Osteocyte (in vitro differentiated cells): ENCODE results near the gene ASPG. TPM values are rescaled to one million over a fixed set of nuclear protein-coding genes. Genes with fewer than 3 reads are reported as not detected.

Experiments used
- DNase-seq: peaks from one replicate; pipeline ENCODE4 v3.0.0; 2021; ENCODE audit warnings: mixed read lengths; ENCODE audit not compliant: unreplicated experiment; ENCODE audit errors: extremely low spot score
- H3K27ac Mint-ChIP-seq: one replicate; pipeline ENCODE4 v1.8.0; 2021; ENCODE audit warnings: mild to moderate bottlenecking, mixed read lengths; ENCODE audit not compliant: unreplicated experiment
- H3K27me3 Mint-ChIP-seq: one replicate; pipeline ENCODE4 v1.8.0; 2021; ENCODE audit warnings: mixed read lengths; ENCODE audit not compliant: unreplicated experiment
- H3K36me3 Mint-ChIP-seq: one replicate; pipeline ENCODE4 v1.8.0; 2021; ENCODE audit warnings: mixed read lengths; ENCODE audit not compliant: unreplicated experiment
- H3K4me1 Mint-ChIP-seq: one replicate; pipeline ENCODE4 v1.8.0; 2021; ENCODE audit warnings: mixed read lengths; ENCODE audit not compliant: unreplicated experiment
- H3K4me3 Mint-ChIP-seq: one replicate; pipeline ENCODE4 v1.8.0; 2021; ENCODE audit warnings: mild to moderate bottlenecking, moderate library complexity, mixed read lengths; ENCODE audit not compliant: unreplicated experiment
- H3K9me3 Mint-ChIP-seq: one replicate; pipeline ENCODE4 v1.8.0; 2021; ENCODE audit warnings: mixed read lengths; ENCODE audit not compliant: unreplicated experiment
- total RNA-seq: library from RNA; stranded (reverse); gene quantifications from 2 replicates; pipeline ENCODE4 v1.2.1, GENCODE V29; 2021
- TF ChIP-seq, protein P1 (sequence below): fragments of 200-600 bp; sonication (generic); IDR thresholded peaks from 2 replicates; pipeline ENCODE4 v1.5.0; 2021; ENCODE audit warnings: antibody characterized with exemption, mild to moderate bottlenecking, moderate library complexity

The ASPG gene
- total RNA-seq, 1 donor from 2014 or later, result not detected

DNA sequence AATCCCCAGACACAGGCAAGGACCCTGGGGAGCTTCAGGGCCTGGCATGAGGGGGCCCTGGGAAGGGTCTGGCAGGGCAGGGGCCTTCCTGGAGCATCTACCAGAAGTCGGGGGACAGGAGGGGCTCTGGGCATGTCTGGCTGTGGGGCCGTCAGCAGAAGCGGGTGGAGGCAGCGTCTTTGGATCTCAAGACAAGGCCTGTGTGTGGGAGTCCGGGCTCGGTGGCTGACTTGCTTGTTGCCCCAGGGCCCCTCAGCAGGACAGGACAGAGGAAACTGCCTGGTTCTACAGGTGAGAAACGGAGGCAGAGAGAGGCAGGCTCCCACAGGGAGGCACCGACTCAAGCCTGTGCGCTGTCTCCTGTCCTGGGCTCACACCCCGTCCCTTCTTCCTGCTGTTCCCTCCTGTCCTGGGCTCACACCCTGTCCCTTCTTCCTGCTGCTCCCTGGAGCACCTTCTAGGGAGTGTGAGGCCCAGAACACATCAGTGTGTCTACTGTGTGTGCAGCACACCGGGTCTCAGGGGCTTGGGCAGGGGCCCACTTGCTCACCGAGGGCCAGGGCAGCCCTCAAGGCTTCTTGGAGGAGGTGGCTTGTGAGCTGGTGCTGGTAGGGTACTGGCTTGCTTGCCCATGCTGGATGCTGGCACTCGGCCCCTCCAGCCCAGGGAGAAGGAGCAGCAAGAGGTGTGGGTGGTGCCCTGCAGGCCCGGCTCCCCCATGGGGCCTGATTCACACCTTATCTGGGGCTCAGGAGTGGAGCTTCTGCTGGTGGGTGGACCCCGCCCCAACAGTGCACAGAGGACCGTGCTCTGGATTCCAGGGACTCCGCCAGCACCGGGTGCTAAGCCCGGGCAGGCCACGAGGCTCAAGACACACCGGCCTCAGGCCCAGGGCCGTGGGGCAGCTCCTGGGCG, 14.9 kb downstream of the ASPG start:
- DNase-seq, result no peak
- Mint-ChIP-seq H3K4me1 (no peaks in the 10 kb centered on the region), H3K4me3 (no peak overlapping the region), H3K27ac (no peak overlapping the region), H3K27me3 (no peaks in the 10 kb centered on the region), H3K9me3 (no peaks in the 10 kb centered on the region), H3K36me3 (no peaks in the 10 kb centered on the region)
- TF ChIP-seq, protein P1, sequence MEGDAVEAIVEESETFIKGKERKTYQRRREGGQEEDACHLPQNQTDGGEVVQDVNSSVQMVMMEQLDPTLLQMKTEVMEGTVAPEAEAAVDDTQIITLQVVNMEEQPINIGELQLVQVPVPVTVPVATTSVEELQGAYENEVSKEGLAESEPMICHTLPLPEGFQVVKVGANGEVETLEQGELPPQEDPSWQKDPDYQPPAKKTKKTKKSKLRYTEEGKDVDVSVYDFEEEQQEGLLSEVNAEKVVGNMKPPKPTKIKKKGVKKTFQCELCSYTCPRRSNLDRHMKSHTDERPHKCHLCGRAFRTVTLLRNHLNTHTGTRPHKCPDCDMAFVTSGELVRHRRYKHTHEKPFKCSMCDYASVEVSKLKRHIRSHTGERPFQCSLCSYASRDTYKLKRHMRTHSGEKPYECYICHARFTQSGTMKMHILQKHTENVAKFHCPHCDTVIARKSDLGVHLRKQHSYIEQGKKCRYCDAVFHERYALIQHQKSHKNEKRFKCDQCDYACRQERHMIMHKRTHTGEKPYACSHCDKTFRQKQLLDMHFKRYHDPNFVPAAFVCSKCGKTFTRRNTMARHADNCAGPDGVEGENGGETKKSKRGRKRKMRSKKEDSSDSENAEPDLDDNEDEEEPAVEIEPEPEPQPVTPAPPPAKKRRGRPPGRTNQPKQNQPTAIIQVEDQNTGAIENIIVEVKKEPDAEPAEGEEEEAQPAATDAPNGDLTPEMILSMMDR, result no peak

DNA sequence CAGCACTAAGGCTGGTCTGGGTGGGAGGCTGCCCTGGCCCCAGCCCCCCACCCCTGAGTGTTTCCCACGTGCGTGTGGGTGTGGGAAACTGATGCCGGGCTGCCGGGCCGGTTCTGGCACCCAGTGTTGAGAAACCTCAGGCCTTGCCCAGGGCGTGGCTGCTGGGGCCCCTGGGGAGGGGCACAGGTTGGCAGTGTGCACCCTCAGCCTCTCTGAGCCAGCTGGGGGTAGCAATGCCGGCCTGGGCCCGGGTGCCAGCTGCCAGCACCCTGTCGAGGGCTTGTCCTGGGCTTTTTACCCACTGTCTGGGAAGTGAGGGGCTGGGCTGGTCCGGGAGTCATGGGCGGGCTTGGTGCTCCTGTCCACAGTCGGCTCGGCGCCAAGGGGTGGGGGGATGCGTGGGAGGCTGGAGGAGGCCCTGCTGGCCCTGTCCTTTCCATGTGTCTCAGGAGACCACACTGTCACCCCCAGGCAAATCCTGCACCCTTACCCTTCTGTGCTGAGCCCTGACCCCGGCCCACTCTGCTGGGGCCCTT, 15.7 kb downstream of the ASPG start:
- Mint-ChIP-seq H3K9me3 (no peaks in the 10 kb centered on the region), H3K27me3 (no peaks in the 10 kb centered on the region), H3K4me3 (no peak overlapping the region), H3K27ac (no peak overlapping the region), H3K36me3 (no peaks in the 10 kb centered on the region), H3K4me1 (no peaks in the 10 kb centered on the region)
- DNase-seq, result no peak
- TF ChIP-seq, protein P1, result no peak

DNA sequence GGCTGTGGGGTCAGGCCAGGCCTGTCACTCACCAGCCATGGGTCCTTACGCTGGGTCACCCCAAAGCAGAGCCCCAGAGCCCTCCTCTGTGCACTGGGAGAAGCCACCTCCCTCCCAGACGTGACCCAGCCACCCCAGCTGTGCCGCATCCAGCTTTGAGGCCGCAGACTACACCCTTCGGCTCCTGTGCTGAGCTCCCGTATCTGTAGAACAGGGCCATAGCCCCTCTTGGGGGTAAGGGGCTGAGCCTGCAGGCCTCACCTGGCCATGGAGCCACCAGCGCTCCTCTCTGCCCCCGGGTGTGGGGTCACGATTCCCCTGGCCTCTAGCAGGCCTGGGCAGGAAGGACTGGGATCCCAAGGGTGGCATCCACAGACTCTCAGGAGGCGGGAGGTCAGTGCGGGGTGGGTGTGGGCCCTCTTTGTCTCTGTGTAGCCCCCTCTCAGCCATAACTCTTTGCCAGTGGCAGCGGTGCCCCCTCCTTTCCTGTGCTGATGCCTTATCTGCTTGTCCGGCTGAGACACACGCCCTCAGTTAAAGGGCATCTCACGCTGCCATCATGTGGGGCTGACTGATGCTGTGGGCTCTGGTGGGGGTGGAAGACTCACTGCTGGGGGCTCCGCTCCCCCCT, 16.3 kb downstream of the ASPG start:
- H3K27me3 Mint-ChIP-seq, result no peaks in the 10 kb centered on the region
- H3K27ac Mint-ChIP-seq, result no peak overlapping the region
- no peak overlapping the region for H3K4me3 Mint-ChIP-seq
- no peaks in the 10 kb centered on the region for H3K4me1 Mint-ChIP-seq
- TF ChIP-seq, protein P1, result no peak
- no peak for DNase-seq
- H3K36me3 Mint-ChIP-seq, result no peaks in the 10 kb centered on the region
- H3K9me3 Mint-ChIP-seq, result no peaks in the 10 kb centered on the region

DNA sequence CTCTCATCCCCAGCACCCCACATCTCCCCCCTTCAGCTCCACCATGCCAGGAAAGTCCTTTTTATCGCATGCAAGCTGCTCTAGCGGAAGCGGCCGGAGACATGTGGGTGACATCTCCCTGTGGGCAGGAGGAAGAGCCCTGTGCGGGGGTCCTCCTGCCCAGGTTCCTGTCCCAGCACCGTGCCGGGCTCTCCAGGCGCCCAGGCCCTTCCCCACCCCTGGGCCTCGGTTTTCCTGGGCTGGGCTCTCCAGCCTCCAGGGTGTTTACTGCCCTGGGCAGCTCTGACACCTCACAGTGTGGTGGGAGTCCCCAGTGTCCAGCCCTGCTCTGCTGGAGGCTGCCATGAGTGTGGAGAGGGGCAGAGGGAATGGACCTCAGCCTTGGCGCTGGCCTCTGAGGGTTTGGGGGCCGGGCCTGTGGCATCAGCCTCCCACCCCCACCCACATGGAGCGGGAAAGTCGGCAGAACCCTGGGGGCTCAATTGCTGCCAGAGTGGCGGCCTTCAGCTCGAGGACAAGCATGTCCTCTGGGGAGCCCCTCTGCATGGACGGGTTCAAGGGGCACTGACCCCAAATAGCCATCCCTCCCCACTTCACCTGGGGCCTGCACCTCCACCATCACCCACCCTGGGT, 16.9 kb downstream of the ASPG start:
- Mint-ChIP-seq H3K4me1 (no peaks in the 10 kb centered on the region), H3K9me3 (no peaks in the 10 kb centered on the region), H3K36me3 (no peaks in the 10 kb centered on the region), H3K27ac (no peak overlapping the region), H3K27me3 (no peaks in the 10 kb centered on the region), H3K4me3 (no peak overlapping the region)
- TF ChIP-seq, protein P1, result no peak
- DNase-seq, result no peak
